Mesothelial cell of epicardium (in vitro differentiated cells): ENCODE results near the gene TIAM1. TPM values are rescaled to one million over a fixed set of nuclear protein-coding genes. Genes with fewer than 3 reads are reported as not detected.

Experiments used
- DNase-seq, 2 experiments: peaks; one replicate each; pipeline ENCODE4 v3.0.0; 2021; ENCODE audit warnings: low spot score in 2 of 2; ENCODE audit not compliant: unreplicated experiment in 2 of 2
- H3K27ac Mint-ChIP-seq: 2 replicates; pipeline ENCODE4 v1.8.0; 2021; ENCODE audit warnings: mixed read lengths
- H3K27me3 Mint-ChIP-seq: 2 replicates; pipeline ENCODE4 v1.8.0; 2021; ENCODE audit warnings: low read depth, mixed read lengths
- H3K36me3 Mint-ChIP-seq: 2 replicates; pipeline ENCODE4 v1.8.0; 2021; ENCODE audit warnings: mixed read lengths
- H3K4me1 Mint-ChIP-seq: 2 replicates; pipeline ENCODE4 v1.8.0; 2021; ENCODE audit warnings: mixed read lengths
- H3K4me3 Mint-ChIP-seq: 2 replicates; pipeline ENCODE4 v1.8.0; 2021; ENCODE audit warnings: mild to moderate bottlenecking, moderate library complexity, mixed read lengths
- H3K9me3 Mint-ChIP-seq: 2 replicates; pipeline ENCODE4 v1.8.0; 2021; ENCODE audit warnings: mixed read lengths
- CTCF ChIP-seq: fragments of 200-600 bp; sonication (generic); IDR thresholded peaks from one replicate; pipeline ENCODE4 v1.5.0; 2021; ENCODE audit warnings: antibody characterized with exemption; ENCODE audit not compliant: unreplicated experiment
- total RNA-seq: library from RNA; stranded (reverse); gene quantifications from 3 replicates; pipeline ENCODE4 v1.2.1, GENCODE V29; 2021

The TIAM1 gene
- total RNA-seq, 1 donor from 2014 or later = 53.4 TPM

- DNase-seq = no peak
- H3K27ac Mint-ChIP-seq = no peak overlapping the region
- H3K4me1 Mint-ChIP-seq = peaks cover 5% of the 10 kb centered on the region
- H3K27me3 Mint-ChIP-seq = no peaks in the 10 kb centered on the region
- TF ChIP-seq CTCF = no peak
- peaks cover 21% of the 10 kb centered on the region for H3K36me3 Mint-ChIP-seq
- H3K4me3 Mint-ChIP-seq = no peak overlapping the region
- peaks cover 7% of the 10 kb centered on the region for H3K9me3 Mint-ChIP-seq
Measured at GRCh38 chr21:31331231-31331630, 12.8 kb downstream of the TIAM1 start.

- Mint-ChIP-seq H3K27ac (no peak overlapping the region), H3K36me3 (peaks cover 22% of the 10 kb centered on the region), H3K4me1 (peaks cover 6% of the 10 kb centered on the region), H3K9me3 (peaks cover 7% of the 10 kb centered on the region), H3K4me3 (no peak overlapping the region), H3K27me3 (no peaks in the 10 kb centered on the region)
- DNase-seq = no peak
- TF ChIP-seq CTCF = no peak
Measured at GRCh38 chr21:31330144-31330483, 13.9 kb downstream of the TIAM1 start.

GRCh38 chr21:31329456-31330143 lies 14.5 kb downstream of the TIAM1 start:
- H3K27ac Mint-ChIP-seq = no peak overlapping the region
- H3K4me1 Mint-ChIP-seq = peaks cover 6% of the 10 kb centered on the region
- no peak overlapping the region for H3K4me3 Mint-ChIP-seq
- H3K27me3 Mint-ChIP-seq = no peaks in the 10 kb centered on the region
- peaks cover 7% of the 10 kb centered on the region for H3K9me3 Mint-ChIP-seq
- peaks cover 22% of the 10 kb centered on the region for H3K36me3 Mint-ChIP-seq
- DNase-seq = no peak
- TF ChIP-seq CTCF = no peak

GRCh38 chr21:31326522-31327242 lies 17.4 kb downstream of the TIAM1 start:
- H3K36me3 Mint-ChIP-seq = peaks cover 25% of the 10 kb centered on the region
- H3K27ac Mint-ChIP-seq = no peak overlapping the region
- H3K4me3 Mint-ChIP-seq = no peak overlapping the region
- TF ChIP-seq CTCF = no peak
- H3K9me3 Mint-ChIP-seq = peaks cover 7% of the 10 kb centered on the region
- peaks cover 6% of the 10 kb centered on the region for H3K4me1 Mint-ChIP-seq
- DNase-seq = no peak
- no peaks in the 10 kb centered on the region for H3K27me3 Mint-ChIP-seq

GRCh38 chr21:31318971-31319370 lies 25.1 kb downstream of the TIAM1 start:
- peaks cover 11% of the 10 kb centered on the region for H3K36me3 Mint-ChIP-seq
- H3K9me3 Mint-ChIP-seq = no peaks in the 10 kb centered on the region
- no peak for TF ChIP-seq CTCF

More at GRCh38 chr21:31318971-31319370, 25.1 kb downstream of the TIAM1 start:
- H3K27ac Mint-ChIP-seq = no peak overlapping the region
- no peak overlapping the region for H3K4me3 Mint-ChIP-seq
- DNase-seq = no peak
- H3K4me1 Mint-ChIP-seq = peaks cover 14% of the 10 kb centered on the region
- no peaks in the 10 kb centered on the region for H3K27me3 Mint-ChIP-seq
